Pancreas (tissue), 10 donors: ENCODE data around the gene DCST2. TPM values are rescaled to one million over a fixed set of nuclear protein-coding genes. Genes with fewer than 3 reads are reported as not detected.

Source experiments
- ATAC-seq, 4 donors: fragments of 200-7000 bp; cut with Tn5 transposase; one replicate each; pipeline versions ENCODE4 v1.8.0 to v1.9.1; 2020; ENCODE audit warnings: mild to moderate bottlenecking in 4 of 4, moderate library complexity in 4 of 4
- DNase-seq, 6 donors: peaks; one replicate each; pipeline ENCODE4 v3.0.0-alpha.2; 2020
- FAIRE-seq: peaks from 2 replicates; lab custom pipeline; 2012; peaks lifted over from hg19 to GRCh38; lab: Jason Lieb, UNC
- H3K27ac ChIP-seq, 4 donors: fragments of 200-600 bp; sonication (generic); 1 replicate in 3 of 4; 2 replicates in 1 of 4; pipeline versions ENCODE4 v1.5.0 to v1.8.0; 2020
- H3K27me3 ChIP-seq, 4 donors: fragments of 200-600 bp; one replicate each; pipeline ENCODE4 v1.8.0; 2021
- H3K36me3 ChIP-seq, 3 donors: fragments of 200-600 bp; sonication (generic) in 1 of 3; one replicate each; pipeline versions ENCODE4 v1.5.0 to v1.8.0; 2020 to 2021
- H3K4me1 ChIP-seq, 3 donors: fragments of 200-600 bp; one replicate each; pipeline ENCODE4 v1.8.0; 2021
- H3K4me3 ChIP-seq, 4 donors: fragments of 200-600 bp; sonication (generic) in 2 of 4; one replicate each; pipeline versions ENCODE4 v1.5.0 to v1.8.0; 2020 to 2021
- H3K9me3 ChIP-seq, 4 donors: fragments of 200-600 bp; one replicate each; pipeline ENCODE4 v1.8.0; 2021
- CTCF ChIP-seq, 4 donors: fragments of 200-600 bp; sonication (generic) in 3 of 4; IDR thresholded peaks; one replicate each; pipeline versions ENCODE4 v1.5.0 to v1.8.0; 2021; ENCODE audit warnings: antibody characterized with exemption in 4 of 4
- WGBS, 2 donors: extraction: QIAGEN DNeasy Blood & Tissue Kit; methylation state at CpG; one replicate each; pipeline ENCODE4 v1.1.7; 2013; 5-methylcytosine and 5-hydroxymethylcytosine counted together
- intact Hi-C, 3 donors: fragments of 100-400 bp; cut with DNase I; formaldehyde crosslinking; loops; one replicate each; pipeline versions ENCODE4 v1.11.1 to v1.14.2; 2022
- polyA plus RNA-seq, 2 donors: library from polyadenylated mRNA; stranded (reverse); fragments of 200-250 nt; gene quantifications; one replicate each; pipeline ENCODE4 v1.2.3, GENCODE V29; 2013
- total RNA-seq, 6 donors: library from RNA; stranded (reverse); fragmentation: NEBNext Ultra II Directional in 4 of 6; extraction: Animal tissue kit (Norgen Biotek cat#: 25700) in 4 of 6; gene quantifications; one replicate each; pipeline versions ENCODE4 v1.2.1 to v1.2.4, GENCODE V29; 2021 to 2023
- donor health status: healthy with polysubstance abuse.
- donor health status: DM: no; HTN: no; CAD: no; lungs with moderate emphysema.
- donor health status: DM: no; HTN: no; CAD: no.
- donor health status: control.
- donor health status: control.
- donor health status: Bipolar disorder and iron deficiency.
- donor health status: DM: yes; HTN: yes; CAD: no.
- donor health status: DM: no; HTN: no; CAD: no.
- donor health status: DM: no; HTN: no; CAD: no.
- donor health status: DM: yes; HTN: yes; CAD: no.

Gene DCST2
- total and polyA plus RNA-seq, 8 donors, result 0.12 to 5.1 (median 0.51) TPM

DNA sequence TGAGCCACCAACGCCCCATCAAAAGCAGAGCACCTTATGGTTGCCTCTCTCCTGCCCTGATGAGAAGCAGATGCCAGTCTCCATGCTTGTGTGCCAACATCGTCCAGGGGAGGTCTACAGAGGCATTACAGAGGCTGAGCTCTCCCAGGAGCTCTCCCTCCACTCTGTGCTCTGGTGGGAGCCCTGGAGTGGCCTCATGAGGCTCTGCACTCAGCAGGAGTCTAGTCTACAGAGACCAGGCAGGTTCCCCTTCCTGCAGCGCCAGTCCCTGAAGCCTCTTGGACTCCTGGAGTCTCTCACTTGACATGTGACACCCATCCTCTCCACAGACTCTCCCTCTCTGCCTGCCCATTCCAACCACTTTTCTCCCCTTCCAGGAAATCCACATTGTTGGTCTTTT lies 3.5 kb upstream of the DCST2 start:
- Histone ChIP-seq H3K36me3 (no peaks in the 10 kb centered on the region), H3K27me3 (no peaks in the 10 kb centered on the region), H3K27ac (no peak overlapping the region), H3K4me3 (no peak overlapping the region), H3K9me3 (no peaks in the 10 kb centered on the region), H3K4me1 (no peaks in the 10 kb centered on the region)
- DNase-seq (no peak), ATAC-seq (no peak), FAIRE-seq (no peak)
- no peak for TF ChIP-seq CTCF (IDR thresholded peaks at IDR 0.05)
- intact Hi-C loops, result no loop called here
- 81 to 92% methylated on average over 3 of the region's 3 CpGs for WGBS, 2 donors

DNA sequence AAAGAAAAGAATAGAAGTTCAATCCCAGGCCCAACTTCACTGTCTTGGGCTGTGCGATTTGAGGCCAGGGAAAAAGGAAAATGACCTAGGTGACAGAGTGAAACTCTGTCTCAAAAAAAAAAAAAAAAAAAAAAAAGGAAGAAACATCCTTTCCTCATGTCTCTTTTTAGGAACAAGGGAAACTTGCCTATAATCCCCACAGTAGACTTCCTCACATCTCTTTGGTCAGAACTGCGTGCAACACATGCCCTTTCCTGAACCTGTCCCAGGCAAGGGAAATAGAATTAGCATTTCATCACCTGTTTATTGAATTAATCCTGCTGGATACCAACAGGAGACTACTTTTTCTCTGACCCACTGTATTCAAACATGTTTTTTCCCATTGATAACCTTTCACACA lies 2.4 kb upstream of the DCST2 start:
- Histone ChIP-seq H3K4me1 (no peaks in the 10 kb centered on the region), H3K27ac (no peak overlapping the region), H3K4me3 (no peak overlapping the region), H3K36me3 (no peaks in the 10 kb centered on the region), H3K27me3 (no peaks in the 10 kb centered on the region), H3K9me3 (no peaks in the 10 kb centered on the region)
- FAIRE-seq (no peak), ATAC-seq (no peak), DNase-seq (no peak)
- WGBS, 2 donors, result 88 to 91% methylated on average over 2 of the region's 2 CpGs
- intact Hi-C loops, result no loop called here
- no peak for TF ChIP-seq CTCF (IDR thresholded peaks at IDR 0.05)

DNA sequence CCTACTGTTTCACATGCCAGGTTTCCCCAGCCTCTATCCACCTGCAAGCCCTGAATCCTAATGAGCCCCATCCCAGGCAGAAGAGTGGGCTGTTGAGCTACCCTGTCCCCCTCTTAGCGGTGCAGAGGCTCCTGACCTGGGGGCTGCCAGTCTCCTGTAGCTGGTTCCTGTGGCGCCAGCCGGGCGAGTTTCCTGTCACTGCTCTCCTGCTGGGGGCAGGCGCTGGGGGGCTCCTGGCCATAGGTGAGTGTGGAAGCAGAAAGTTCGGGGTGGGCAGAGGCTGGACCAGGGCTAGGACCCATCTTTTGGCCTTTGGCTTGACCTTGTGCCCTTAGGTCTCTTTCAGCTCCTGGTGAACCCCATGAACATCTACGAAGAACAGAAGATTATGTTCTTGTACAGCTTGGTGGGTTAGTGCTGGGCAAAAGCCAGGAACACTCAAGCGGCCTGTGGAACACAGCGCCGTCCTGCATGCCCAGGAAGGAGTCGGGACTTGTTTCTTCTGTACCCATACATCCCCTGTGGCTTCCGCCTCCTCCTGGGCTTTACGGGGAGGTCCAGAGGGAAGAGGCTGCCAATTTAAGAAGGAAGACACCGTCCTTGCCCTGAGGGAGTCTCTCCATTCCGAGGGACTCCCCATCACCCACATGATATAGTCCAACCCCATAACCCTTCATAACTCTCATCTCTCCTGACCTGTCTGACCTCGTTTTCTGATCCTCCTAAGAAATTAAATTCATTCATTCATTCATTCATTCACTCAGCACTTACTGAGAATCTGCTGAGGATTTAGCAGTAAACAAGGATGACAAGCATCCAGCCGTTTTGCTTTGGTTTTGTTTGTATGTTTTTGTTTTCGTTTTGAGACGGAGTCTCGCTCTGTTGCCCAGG lies 982 bp upstream of the DCST2 start:
- H3K27ac ChIP-seq, result no peak overlapping the region

GRCh38 chr1:155032886-155033285 lies 695 bp downstream of the DCST2 start:
- intact Hi-C loops, result no loop called here
- no peak for ATAC-seq
- no peaks in the 10 kb centered on the region for H3K9me3 ChIP-seq
- DNase-seq, result no peak
- TF ChIP-seq CTCF (IDR thresholded peaks at IDR 0.05), result no peak
- 81 to 90% methylated on average over 10 to 12 of the region's 12 CpGs for WGBS, 2 donors
- H3K27me3 ChIP-seq, result no peaks in the 10 kb centered on the region
- H3K4me3 ChIP-seq, result no peak overlapping the region
- no peak for FAIRE-seq
- no peaks in the 10 kb centered on the region for H3K4me1 ChIP-seq
- H3K36me3 ChIP-seq, result no peaks in the 10 kb centered on the region
- H3K27ac ChIP-seq, result no peak overlapping the region

More for the DNA sequence above, 982 bp upstream of the DCST2 start:
- H3K27me3 ChIP-seq, result no peaks in the 10 kb centered on the region
- H3K36me3 ChIP-seq, result no peaks in the 10 kb centered on the region
- no peaks in the 10 kb centered on the region for H3K4me1 ChIP-seq
- ATAC-seq (no peak), FAIRE-seq (no peak), DNase-seq (no peak)
- WGBS, 2 donors, result 75 to 83% methylated on average over 20 of the region's 20 CpGs
- H3K4me3 ChIP-seq, result no peak overlapping the region
- intact Hi-C loops, result no loop called here
- no peaks in the 10 kb centered on the region for H3K9me3 ChIP-seq
- TF ChIP-seq CTCF (IDR thresholded peaks at IDR 0.05), result no peak

DNA sequence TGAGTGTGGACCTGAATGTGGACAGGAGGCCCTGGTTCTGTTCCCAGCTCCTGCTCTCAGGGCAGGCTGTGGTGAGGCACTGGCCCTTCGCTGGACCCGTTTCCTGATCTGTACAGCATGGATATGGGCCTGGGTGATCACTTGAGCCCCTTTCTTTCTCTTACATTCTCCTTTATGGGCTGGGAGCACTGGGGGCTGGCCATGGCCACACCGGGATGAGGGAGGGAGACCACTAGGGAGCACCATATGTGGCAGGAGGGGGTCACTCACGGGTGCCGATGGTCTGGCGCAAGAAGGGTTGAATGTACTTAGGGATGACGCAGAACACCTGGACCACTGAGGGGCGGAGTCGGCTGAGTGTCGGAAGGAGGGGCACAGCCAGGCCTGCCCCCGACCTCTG lies 2.7 kb downstream of the DCST2 start:
- 81% methylated on average over 11 of the region's 11 CpGs for WGBS, 2 donors
- no peaks in the 10 kb centered on the region for H3K4me1 ChIP-seq
- DNase-seq, result no peak

More for the DNA sequence above, 2.7 kb downstream of the DCST2 start:
- FAIRE-seq (no peak), ATAC-seq (no peak)
- no peak for TF ChIP-seq CTCF (IDR thresholded peaks at IDR 0.05)
- Histone ChIP-seq H3K4me3 (no peak overlapping the region), H3K36me3 (no peaks in the 10 kb centered on the region), H3K9me3 (no peaks in the 10 kb centered on the region), H3K27ac (no peak overlapping the region), H3K27me3 (no peaks in the 10 kb centered on the region)
- intact Hi-C loops, result no loop called here
